Measurements from ENCODE around the gene RDH5. TPM values are rescaled to one million over a fixed set of nuclear protein-coding genes. Genes with fewer than 3 reads are reported as not detected.

RDH5 gene
- total RNA-seq, 1 experiment from 2014 or later: 6.2 TPM

GRCh38 chr12:55741931-55742680, 21.9 kb downstream of the RDH5 start:
- TF ChIP-seq CBX3 (IDR thresholded peaks at IDR 0.05; ENCODE audit: low read depth) (no peak), RAD21 (IDR thresholded peaks at IDR 0.05; ENCODE audit: low read depth) (no peak), POLR2AphosphoS5 (IDR thresholded peaks at IDR 0.05; ENCODE audit: low read depth, low read length) (no peak; the same call in 1 of the 2 replicates), SIN3A (IDR thresholded peaks at IDR 0.05; ENCODE audit: low read depth) (no peak), ATF3 (IDR thresholded peaks at IDR 0.05) (no peak)
- Histone ChIP-seq H3K27ac (ENCODE audit: low read depth, low read length) (no peak overlapping the region), H3K4me3 (replicated peaks in 1 of 2; ENCODE audit: low read depth in 1 of 2, low read length in 2 of 2) (peak overlapping the region; percentile 32 to 46), H3K4me1 (ENCODE audit: control insufficient read depth in 1 of 2, insufficient read depth in 2 of 2, low read length in 2 of 2) (peaks cover 17 to 48% of the 10 kb centered on the region in 2 experiments), H2AFZ (ENCODE audit: low read depth, low read length, poor library complexity, severe bottlenecking) (no peak overlapping the region), H3K9ac (ENCODE audit: low read length) (peak overlapping the region; percentile 26; the same call in 1 of the 2 replicates), H3K36me3 (ENCODE audit: control insufficient read depth in 1 of 2, insufficient read depth in 2 of 2, low read length in 2 of 2) (no peaks in the 10 kb centered on the region), H3K27me3 (ENCODE audit: insufficient read depth, low read length) (no peaks in the 10 kb centered on the region), H3K9me2 (ENCODE audit: insufficient read depth) (no peaks in the 10 kb centered on the region), H3K9me3 (ENCODE audit: control insufficient read depth in 1 of 2, insufficient read depth in 1 of 2, low read depth in 1 of 2, low read length in 2 of 2) (no peaks in the 10 kb centered on the region), H3K4me2 (ENCODE audit: low read length) (peak overlapping the region; percentile 70), H3K79me2 (ENCODE audit: insufficient read depth, low read length) (peaks cover 3% of the 10 kb centered on the region; the same call in 1 of the 2 replicates), H4K20me1 (ENCODE audit: insufficient read depth) (no peaks in the 10 kb centered on the region)
- ChIA-PET RAD21 (ENCODE audit: low non-redundant PET in 1 of 2, low total read pairs in 2 of 2, uncharacterized antibody in 2 of 2, unreplicated experiment in 2 of 2) (no interaction called here), POLR2A (interaction anchor here (0.6 to 0.9 kb wide), 3 partner anchors 232 to 809 kb away, joined by 3 to 4 read pairs (median 3); partner anchors contain the start of genes MYL6 and RAB5B), CTCF (interaction anchor here (0.7 to 0.9 kb wide), 2 partner anchors 55 to 287 kb away, joined by 4 read pairs; no protein-coding TSS in a partner anchor)
- DNase-seq (ENCODE audit: low read depth, low spot score): no peak
- no peak for ATAC-seq
- no TSS peak for BruUV-seq (replicated peaks)
- intact Hi-C loops (cut with micrococcal nuclease): no loop called here

- Histone ChIP-seq H4K20me1 (ENCODE audit: insufficient read depth) (no peaks in the 10 kb centered on the region), H3K36me3 (ENCODE audit: control insufficient read depth in 1 of 2, insufficient read depth in 2 of 2, low read length in 2 of 2) (no peaks in the 10 kb centered on the region), H3K79me2 (ENCODE audit: insufficient read depth, low read length) (peaks cover 3% of the 10 kb centered on the region; the same call in 1 of the 2 replicates), H3K9me3 (ENCODE audit: control insufficient read depth in 1 of 2, insufficient read depth in 1 of 2, low read depth in 1 of 2, low read length in 2 of 2) (no peaks in the 10 kb centered on the region), H2AFZ (ENCODE audit: low read depth, low read length, poor library complexity, severe bottlenecking) (no peak within 1 kb of the TSS), H3K27ac (ENCODE audit: low read depth, low read length) (peak within 1 kb of the TSS; percentile 53), H3K4me1 (ENCODE audit: control insufficient read depth in 1 of 2, insufficient read depth in 2 of 2, low read length in 2 of 2) (peaks cover 10 to 40% of the 10 kb centered on the region in 2 experiments), H3K9ac (ENCODE audit: low read length) (peak within 1 kb of the TSS; percentile 69), H3K27me3 (ENCODE audit: insufficient read depth, low read length) (no peaks in the 10 kb centered on the region), H3K4me2 (ENCODE audit: low read length) (peak within 1 kb of the TSS; percentile 97), H3K9me2 (ENCODE audit: insufficient read depth) (no peaks in the 10 kb centered on the region), H3K4me3 (replicated peaks in 1 of 2; ENCODE audit: low read depth in 1 of 2, low read length in 2 of 2) (peak within 1 kb of the TSS; percentile 55 to 80)
- TF ChIP-seq POLR2AphosphoS5 (IDR thresholded peaks at IDR 0.05; ENCODE audit: low read depth, low read length) (peak; percentile 32; the same call in 1 of the 2 replicates), ZNF274 (IDR thresholded peaks at IDR 0.05; ENCODE audit: low read depth, low read length) (no peak), EZH2 (IDR thresholded peaks at IDR 0.05) (no peak), CEBPB (IDR thresholded peaks at IDR 0.05; ENCODE audit: low read depth) (no peak), ATF3 (IDR thresholded peaks at IDR 0.05) (no peak), EZH2phosphoT487 (IDR thresholded peaks at IDR 0.05; ENCODE audit: borderline replicate concordance) (no peak), SP1 (IDR thresholded peaks at IDR 0.05; ENCODE audit: low read depth) (no peak), ZBTB33 (IDR thresholded peaks at IDR 0.05; ENCODE audit: extremely low read depth, insufficient replicate concordance, low read length) (no peak), CBX3 (IDR thresholded peaks at IDR 0.05; ENCODE audit: low read depth) (no peak), TCF7L2 (IDR thresholded peaks at IDR 0.05; ENCODE audit: borderline replicate concordance, extremely low read depth, insufficient read depth, insufficient read length) (peak; percentile 85)
- CTCF ChIA-PET: interaction anchor here (1.1 to 1.5 kb wide), 2 partner anchors 184 to 304 kb away, joined by 3 read pairs; partner anchors contain the start of gene PYM1
- no peak for DNase-seq (ENCODE audit: low read depth, low spot score)
- POLR2A ChIA-PET: interaction anchor here (0.6 to 1.1 kb wide), 4 partner anchors 11 to 518 kb away, joined by 3 to 7 read pairs (median 3); partner anchors contain the start of genes MYL6, ORMDL2 and SARNP
- intact Hi-C loops (cut with micrococcal nuclease): no loop called here
- no TSS peak for BruUV-seq (replicated peaks)
- RAD21 ChIA-PET (ENCODE audit: low non-redundant PET in 1 of 2, low total read pairs in 2 of 2, uncharacterized antibody in 2 of 2, unreplicated experiment in 2 of 2): no interaction called here
- peak; percentile 72 for ATAC-seq
These were observed 22.7 kb downstream of the RDH5 start, which contains the start of gene GDF11 for GRCh38 chr12:55742719-55743405. Gene GDF11 (plus strand): TSS chr12:55743122. CDS start chr12:55743317, 195 bp downstream.
